OCI-LY3 (cell line): ENCODE results near the gene CACNB4.

Source experiments
- H2AFZ ChIP-seq: fragments of 200-600, 300-600 bp; shearing (Covaris generic); 2 replicates; pipeline ENCODE4 v1.6.0; 2014; ENCODE audit warnings: antibody characterized with exemption, low read depth, low read length
- H3K27ac ChIP-seq: fragments of 200-600, 300-600 bp; sonication (generic); 2 replicates; pipeline ENCODE4 v1.5.1; 2014; ENCODE audit warnings: mild to moderate bottlenecking, low read length, moderate library complexity, mixed read lengths
- H3K27me3 ChIP-seq: fragments of 200-600, 300-600 bp; sonication (generic); 2 replicates; pipeline ENCODE4 v1.6.1; 2014; ENCODE audit warnings: low read depth, low read length, mixed read lengths
- H3K36me3 ChIP-seq: fragments of 200-600, 300-600 bp; sonication (generic); replicated peaks from 2 replicates; pipeline ENCODE3; 2014; ENCODE audit warnings: low read depth, low read length, mixed read lengths
- H3K4me1 ChIP-seq: fragments of 300-600, 200-600 bp; sonication (generic); 2 replicates; pipeline ENCODE4 v1.6.1; 2014; ENCODE audit warnings: low read length, mixed read lengths
- H3K4me2 ChIP-seq: fragments of 200-600, 300-600 bp; sonication (generic); 2 replicates; pipeline ENCODE4 v1.6.1; 2014; ENCODE audit warnings: low read length, mixed read lengths
- H3K4me3 ChIP-seq: fragments of 300-600, 200-600 bp; sonication (generic); 2 replicates; pipeline ENCODE4 v1.5.1; 2014; ENCODE audit warnings: antibody characterized with exemption, mild to moderate bottlenecking, low read length, moderate library complexity
- H3K79me2 ChIP-seq: fragments of 300-600, 200-600 bp; shearing (Covaris generic); 2 replicates; pipeline ENCODE4 v1.6.1; 2014; ENCODE audit warnings: mild to moderate bottlenecking, low read length, mixed read lengths
- H3K9ac ChIP-seq: fragments of 300-600, 200-600 bp; shearing (Covaris generic); 2 replicates; pipeline ENCODE4 v1.6.0; 2014; ENCODE audit warnings: mild to moderate bottlenecking, low read length, moderate library complexity
- H3K9me3 ChIP-seq: fragments of 200-600, 300-600 bp; shearing (Covaris generic); 2 replicates; pipeline ENCODE4 v1.6.1; 2014; ENCODE audit warnings: low read length, mixed read lengths; ENCODE audit not compliant: insufficient read depth
- H4K20me1 ChIP-seq: fragments of 200-600, 300-600 bp; sonication (generic); 2 replicates; pipeline ENCODE4 v1.6.1; 2016; ENCODE audit warnings: low read length, mixed read lengths; ENCODE audit not compliant: insufficient read depth
- CTCF ChIP-seq: fragments of 200-600, 300-600 bp; sonication (generic); IDR thresholded peaks from 2 replicates; pipeline ENCODE4 v1.5.1; 2014; ENCODE audit warnings: antibody characterized with exemption, low read length, low read depth
- EZH2phosphoT487 ChIP-seq: fragments of 200-600 bp; shearing (Covaris generic); IDR thresholded peaks from 2 replicates; pipeline ENCODE4 v1.6.1; 2018; ENCODE audit warnings: antibody characterized with exemption, mixed run types, low read depth

CACNB4 gene

GRCh38 chr2:152061383-152061782 lies 37.5 kb downstream of the CACNB4 start:
- no peaks in the 10 kb centered on the region for H3K79me2 ChIP-seq
- no peaks in the 10 kb centered on the region for H3K9me3 ChIP-seq
- H3K36me3 ChIP-seq = no peaks in the 10 kb centered on the region
- no peaks in the 10 kb centered on the region for H4K20me1 ChIP-seq
- H3K9ac ChIP-seq = no peak overlapping the region
- no peak overlapping the region for H3K4me3 ChIP-seq
- H3K27me3 ChIP-seq = peaks cover 14% of the 10 kb centered on the region; the same call in 1 of the 2 replicates
- TF ChIP-seq EZH2phosphoT487 = no peak
- TF ChIP-seq CTCF = no peak
- H3K4me2 ChIP-seq = no peak overlapping the region
- H3K27ac ChIP-seq = no peak overlapping the region
- no peaks in the 10 kb centered on the region for H3K4me1 ChIP-seq
- no peak overlapping the region for H2AFZ ChIP-seq

- Histone ChIP-seq H4K20me1 (no peaks in the 10 kb centered on the region), H3K4me3 (no peak overlapping the region), H3K4me1 (no peaks in the 10 kb centered on the region), H3K9ac (no peak overlapping the region), H3K9me3 (no peaks in the 10 kb centered on the region), H3K36me3 (no peaks in the 10 kb centered on the region), H3K27ac (no peak overlapping the region), H3K4me2 (no peak overlapping the region), H2AFZ (no peak overlapping the region), H3K79me2 (no peaks in the 10 kb centered on the region), H3K27me3 (0 out of 2 replicates have a peak, but pooled peaks cover 10% of the 10 kb centered on the region)
- TF ChIP-seq EZH2phosphoT487 (no peak), CTCF (no peak)
These were observed 40.2 kb downstream of the CACNB4 start for GRCh38 chr2:152058655-152059054.

- Histone ChIP-seq H3K4me2 (no peak overlapping the region), H3K79me2 (no peaks in the 10 kb centered on the region), H3K4me1 (peaks cover 7% of the 10 kb centered on the region), H3K9ac (no peak overlapping the region), H3K27ac (no peak overlapping the region), H4K20me1 (no peaks in the 10 kb centered on the region), H3K9me3 (no peaks in the 10 kb centered on the region), H3K36me3 (no peaks in the 10 kb centered on the region), H2AFZ (no peak overlapping the region), H3K27me3 (no peaks in the 10 kb centered on the region), H3K4me3 (no peak overlapping the region)
- TF ChIP-seq CTCF (no peak), EZH2phosphoT487 (no peak)
These were observed 42.4 kb downstream of the CACNB4 start for GRCh38 chr2:152056418-152056817.

GRCh38 chr2:152055366-152056108 lies 43.3 kb downstream of the CACNB4 start:
- H3K79me2 ChIP-seq = no peaks in the 10 kb centered on the region
- H3K9me3 ChIP-seq = no peaks in the 10 kb centered on the region
- TF ChIP-seq CTCF = no peak
- TF ChIP-seq EZH2phosphoT487 = no peak
- no peak overlapping the region for H3K27ac ChIP-seq
- H2AFZ ChIP-seq = no peak overlapping the region
- peaks cover 16% of the 10 kb centered on the region for H3K4me1 ChIP-seq
- H4K20me1 ChIP-seq = no peaks in the 10 kb centered on the region
- no peak overlapping the region for H3K4me3 ChIP-seq
- H3K9ac ChIP-seq = no peak overlapping the region
- no peaks in the 10 kb centered on the region for H3K27me3 ChIP-seq
- no peak overlapping the region for H3K4me2 ChIP-seq
- no peaks in the 10 kb centered on the region for H3K36me3 ChIP-seq
